Activated CD4-positive, alpha-beta T cell treated with anti-CD3 and anti-CD28 coated beads, Interleukin-2, Interleukin-6, amounts not matched to agents 100 ng/mL and 50 ng/mL, durations not matched to agents 16 hours and 8 hours (primary cell): Measurements from ENCODE around the gene DNAAF8.

Source experiments
- DNase-seq: peaks from one replicate; pipeline ENCODE4 v3.0.0-alpha.2; 2020

DNAAF8 gene

DNA sequence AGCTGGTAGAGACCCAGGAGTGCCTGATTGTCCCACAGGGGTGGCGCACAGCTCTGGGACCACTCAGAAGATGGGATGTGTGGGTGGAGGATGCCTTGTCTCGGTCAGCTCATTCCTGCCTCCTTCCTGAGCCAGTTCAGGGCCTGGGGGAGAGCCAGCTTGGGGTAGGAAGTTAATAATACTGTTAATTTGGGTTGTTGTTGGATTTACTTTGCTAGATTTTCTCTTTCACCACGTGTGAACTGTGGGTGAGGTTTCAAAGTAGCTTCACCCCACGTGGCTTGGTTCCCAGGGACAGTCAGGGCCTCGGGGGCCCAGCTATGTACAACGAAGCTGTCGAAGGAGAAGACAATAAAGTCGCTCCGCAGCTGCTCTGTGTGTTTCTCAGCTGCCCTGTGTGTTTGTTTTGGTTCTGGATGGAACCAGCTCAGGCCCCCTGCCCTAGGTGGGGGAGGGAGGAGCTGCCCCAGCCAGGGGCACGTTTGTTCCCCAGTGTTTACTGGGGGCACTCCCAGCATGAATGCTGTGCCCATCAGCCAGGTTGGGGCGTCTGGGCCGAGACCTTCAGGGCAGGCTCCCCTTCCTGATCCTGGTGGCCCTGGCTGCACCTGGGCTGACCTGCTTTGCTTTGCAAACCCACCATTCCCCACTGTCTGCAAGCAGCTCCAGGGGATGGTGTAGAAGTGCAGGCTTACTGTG lies 38.7 kb upstream of the DNAAF8 start:
- DNase-seq: no peak

DNA sequence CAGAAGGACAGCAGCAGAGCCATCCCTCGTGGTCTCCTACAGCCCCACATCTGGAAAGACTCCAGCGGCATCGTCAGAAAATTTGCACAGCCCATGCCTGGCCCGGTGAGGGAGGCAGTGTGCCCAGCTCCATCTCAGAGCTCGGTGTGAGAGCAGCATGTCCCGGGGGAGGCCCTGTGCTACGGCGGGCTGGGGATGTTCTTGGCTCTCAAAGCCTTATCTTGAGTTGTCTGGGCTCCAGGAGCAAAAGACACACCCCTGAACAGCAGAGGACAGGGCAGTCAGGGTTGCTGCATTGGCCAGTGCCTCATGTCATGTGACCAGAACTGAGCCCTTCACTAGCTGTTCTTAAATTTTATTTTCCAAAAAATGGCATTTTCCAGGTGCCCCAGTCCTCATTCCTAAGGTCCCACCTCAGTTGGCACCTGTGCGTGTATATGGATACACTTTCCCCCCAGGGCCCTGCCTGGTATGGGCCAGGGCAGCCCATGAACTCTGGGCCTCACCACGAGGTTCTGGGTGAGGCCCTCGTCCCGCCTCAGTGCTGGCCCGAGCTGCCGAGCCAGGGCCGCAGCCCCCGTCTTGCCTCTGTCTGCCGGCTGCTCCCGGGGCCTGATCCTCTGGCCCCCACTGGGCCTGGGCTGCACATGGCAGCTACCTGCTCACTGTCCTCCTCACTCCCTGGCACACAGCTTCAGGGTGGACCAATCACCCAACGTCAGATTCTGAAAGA lies 38.0 kb upstream of the DNAAF8 start:
- no peak for DNase-seq

DNA sequence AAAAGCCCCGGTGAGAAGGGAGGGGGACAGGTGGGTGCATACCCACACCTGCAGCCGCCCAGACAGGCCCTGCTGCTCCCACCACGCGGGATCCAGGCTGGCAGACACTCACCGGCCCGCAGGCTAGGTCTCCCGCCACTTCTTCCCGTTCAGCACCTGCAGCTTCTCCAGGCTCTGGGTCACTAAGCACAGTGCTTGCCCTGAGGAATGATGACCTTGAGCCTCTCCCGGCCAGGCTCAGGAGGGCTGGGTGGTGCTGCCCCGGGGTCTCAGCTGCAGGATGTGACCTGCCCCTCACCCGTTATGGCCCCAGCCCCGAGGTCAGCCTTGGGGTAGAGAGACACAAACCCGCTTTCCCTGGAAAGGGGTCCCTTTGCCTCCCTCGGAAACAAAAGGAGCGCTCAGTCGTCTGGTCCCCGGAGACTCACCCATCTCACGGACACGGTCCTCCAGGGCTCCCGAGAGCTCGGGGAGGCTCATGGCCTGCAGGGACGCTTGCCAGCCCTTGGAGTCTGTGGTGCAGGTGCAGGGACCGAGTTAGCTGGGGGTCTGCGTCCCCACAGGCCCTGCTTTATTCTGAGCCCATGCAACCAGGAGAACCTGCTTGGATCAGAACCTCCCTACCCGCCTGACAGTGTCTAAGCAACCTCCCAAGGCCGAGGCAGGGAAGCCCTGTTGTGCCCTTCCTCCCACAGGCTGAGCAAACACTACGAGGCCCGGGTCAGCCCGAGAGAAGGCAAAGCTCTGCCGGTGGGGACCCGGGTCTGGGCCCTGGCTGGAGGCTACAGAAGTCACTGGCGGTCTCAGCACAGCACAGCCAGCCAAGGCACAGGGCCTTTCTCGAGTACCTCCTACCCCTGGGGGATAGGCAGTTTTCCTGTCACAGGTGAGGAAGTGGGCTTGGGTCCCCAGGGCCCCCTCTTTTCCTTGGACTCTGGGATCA lies 37.2 kb upstream of the DNAAF8 start:
- DNase-seq: no peak

DNA sequence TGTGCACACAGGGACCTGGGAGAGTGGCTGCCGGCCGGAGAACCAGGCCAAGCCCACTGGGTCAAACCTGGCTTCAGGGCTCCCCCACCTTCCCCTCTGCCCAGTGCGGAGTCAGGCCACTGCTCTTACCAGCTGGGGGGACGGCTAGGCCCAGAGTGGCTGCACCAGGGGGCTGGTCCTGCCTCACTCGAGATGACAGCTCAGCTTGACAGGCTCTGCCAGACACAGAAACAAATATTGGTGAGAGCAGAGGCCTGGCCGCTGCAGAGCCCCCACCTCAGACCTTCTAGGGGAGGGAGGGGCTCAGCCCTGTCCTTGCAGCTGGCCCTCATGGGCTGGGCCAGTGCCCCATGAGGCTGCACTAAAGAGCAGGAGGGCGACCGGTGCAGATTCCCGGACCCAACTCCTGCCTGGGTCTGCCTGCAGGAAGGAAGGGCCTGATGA lies 36.5 kb upstream of the DNAAF8 start:
- DNase-seq: no peak

DNA sequence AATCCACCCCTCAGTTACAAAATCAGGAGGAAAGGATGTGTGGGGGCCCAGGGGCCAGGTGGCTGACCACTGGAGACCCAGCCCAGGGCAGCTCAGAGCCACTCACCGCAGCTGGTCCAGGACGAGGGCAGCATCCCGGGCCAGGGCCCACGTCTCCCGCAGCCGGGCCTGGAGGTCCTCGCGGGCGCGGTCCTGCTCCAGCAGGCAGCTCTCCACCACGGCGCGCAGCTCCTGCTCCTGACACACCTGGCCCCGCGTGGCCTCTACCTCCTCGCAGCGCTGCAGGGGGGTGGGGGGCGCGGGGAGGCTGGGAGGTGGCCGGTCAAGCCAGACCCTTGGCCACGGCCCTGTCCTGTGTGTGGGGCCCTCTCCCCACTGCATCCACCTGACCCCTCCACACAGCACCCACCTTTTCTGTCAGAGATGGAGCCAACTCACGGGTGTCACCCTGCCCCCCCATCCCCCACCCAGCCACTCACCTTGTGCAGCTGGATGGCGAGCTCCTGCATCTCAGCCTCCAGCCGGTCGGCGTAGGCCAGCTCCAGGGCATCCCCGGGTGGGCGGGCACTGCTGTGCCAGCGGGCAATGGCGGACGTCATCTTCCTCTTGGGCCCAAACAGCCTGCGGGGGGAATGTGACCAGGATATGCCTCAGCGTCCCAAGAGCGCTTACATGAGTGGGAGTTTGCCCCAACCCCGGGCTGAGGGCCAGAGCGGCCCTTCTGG lies 35.9 kb upstream of the DNAAF8 start:
- no peak for DNase-seq

DNA sequence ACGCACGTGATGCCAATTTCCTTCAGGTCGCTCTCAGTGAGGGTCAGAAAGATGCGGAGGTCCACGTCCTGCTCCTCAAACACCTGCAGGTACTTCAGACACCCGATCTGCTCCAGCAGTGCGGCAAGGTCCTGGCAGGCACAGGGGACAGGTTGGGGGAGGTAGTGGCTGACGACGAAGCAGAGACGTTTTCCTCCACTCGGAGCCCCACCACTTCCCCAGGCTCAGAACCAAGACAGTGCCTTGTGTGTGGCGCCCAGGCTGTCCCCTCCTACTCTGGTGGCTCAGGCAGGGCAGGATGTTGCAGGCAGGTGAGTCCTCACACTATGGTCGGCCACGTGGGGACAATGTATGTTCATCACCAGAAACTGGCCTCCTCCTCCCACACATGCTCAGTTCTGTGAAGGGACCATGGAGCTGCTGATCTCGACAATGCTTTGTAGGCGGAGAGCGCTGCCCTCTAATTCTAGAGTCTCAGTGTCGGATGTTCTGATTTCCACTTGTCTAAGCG lies 35.2 kb upstream of the DNAAF8 start:
- no peak for DNase-seq

DNA sequence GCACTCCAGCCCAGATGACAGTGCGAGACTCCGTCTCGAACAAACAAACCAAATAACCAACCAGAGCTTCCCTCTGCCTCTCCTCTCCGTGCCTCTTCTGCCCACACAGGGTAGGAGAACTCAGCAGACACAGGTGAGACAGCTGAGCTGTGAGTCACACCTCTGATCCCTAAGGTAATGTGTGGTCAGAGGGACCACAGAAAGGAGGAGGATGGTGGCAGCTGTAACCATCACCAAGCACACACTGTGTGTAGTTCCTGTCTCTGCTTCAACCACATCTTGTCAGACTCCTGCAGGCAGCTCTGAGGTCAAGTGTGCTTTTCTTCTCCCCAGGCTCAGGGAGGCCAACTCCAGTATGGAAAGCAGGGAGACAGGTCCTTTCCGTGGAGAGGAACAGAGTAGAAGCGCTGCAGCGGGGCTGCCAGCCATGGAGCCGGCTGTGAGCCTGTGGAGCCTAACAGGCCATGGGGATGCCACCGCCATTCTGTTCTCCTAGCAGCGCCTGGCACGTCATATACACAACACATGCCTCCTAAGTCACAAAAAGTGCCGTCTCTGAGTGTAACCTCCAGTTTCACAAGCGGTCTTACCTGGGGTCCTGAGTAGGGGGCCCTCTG lies 33.8 kb upstream of the DNAAF8 start:
- DNase-seq: no peak

DNA sequence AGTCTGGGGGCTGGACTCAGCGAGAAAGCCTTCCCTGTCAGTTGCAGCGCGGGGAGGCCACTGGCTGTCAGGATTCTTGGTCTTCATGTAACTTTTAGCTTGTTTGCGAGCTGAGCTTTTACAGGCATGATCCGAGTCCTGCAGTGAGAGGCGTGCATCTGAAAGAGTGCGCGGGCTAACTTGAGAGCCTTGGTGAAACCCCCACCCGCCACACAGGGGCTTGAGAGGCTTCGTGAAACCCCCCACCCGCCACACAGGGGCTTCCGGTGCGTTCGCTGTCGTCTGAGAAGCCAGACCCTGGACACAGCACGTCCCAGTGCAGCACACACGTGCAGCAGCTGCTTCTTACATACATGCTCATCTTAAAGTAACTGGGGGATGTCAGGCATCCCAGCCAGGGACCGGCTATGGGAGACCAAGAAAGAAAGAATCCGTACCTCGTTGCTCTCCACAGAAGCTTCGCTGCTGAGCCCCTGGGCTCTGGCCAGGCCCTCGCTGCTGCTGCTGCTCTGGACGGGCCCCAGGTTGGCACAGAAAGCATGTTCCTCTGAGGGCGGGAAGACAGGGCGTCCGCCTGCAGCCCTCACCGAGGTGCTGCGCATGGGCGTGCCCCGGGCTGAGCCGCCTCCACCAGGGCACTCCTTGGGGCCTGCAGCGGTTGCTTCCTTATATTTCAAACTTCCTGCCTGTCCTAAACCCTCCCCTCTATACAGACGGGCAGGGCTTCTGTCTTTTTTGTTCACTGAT lies 33.2 kb upstream of the DNAAF8 start:
- no peak for DNase-seq

DNA sequence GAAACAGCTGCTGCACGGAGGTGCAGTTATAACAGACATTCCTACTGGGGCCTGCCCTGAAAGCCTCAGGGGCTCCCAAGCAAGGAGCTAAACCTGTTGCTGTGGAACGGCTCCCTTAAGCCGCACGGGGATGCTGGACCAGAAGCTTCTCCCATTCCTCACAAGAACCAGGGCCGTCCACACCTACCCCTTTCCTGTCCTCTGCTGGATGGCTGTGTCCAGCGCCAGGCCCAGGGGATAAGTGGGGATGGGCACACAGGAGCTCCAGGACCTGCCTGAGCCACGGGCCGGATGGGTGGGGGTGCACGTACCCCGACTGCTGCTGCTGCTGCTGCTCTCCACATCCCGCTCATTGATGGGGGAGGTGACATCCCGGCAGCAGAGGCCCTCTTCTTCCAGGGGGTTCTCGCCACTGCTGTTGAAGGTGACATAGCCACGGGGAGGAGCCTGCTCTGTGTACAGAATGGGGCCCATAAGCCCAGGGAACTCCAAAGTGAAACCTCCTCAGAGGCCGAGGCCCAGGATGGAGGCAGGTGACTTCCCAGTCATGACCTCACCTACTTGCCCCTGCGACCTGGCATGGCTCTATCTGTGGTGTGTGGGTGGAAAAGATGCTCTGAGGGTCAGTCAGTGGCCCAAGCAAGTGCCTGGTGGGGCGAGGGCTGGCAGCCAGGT lies 32.4 kb upstream of the DNAAF8 start:
- DNase-seq: no peak

DNA sequence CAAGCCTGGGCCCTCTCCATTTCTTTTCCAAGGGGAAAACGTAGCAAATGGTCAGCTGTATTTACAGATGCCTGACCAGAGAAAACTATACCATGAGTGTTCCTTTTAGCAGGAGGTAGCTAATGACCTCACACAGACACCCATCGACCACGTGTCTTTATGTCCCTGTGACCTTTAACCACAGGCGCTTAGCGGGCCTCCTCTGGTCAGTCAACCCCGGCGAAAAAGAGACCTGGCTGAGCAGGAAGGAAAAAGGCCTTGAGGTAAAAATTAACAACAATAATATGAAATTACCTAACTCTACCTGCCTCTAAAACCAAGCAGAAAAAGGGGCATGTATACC lies 31.9 kb upstream of the DNAAF8 start:
- no peak for DNase-seq

DNA sequence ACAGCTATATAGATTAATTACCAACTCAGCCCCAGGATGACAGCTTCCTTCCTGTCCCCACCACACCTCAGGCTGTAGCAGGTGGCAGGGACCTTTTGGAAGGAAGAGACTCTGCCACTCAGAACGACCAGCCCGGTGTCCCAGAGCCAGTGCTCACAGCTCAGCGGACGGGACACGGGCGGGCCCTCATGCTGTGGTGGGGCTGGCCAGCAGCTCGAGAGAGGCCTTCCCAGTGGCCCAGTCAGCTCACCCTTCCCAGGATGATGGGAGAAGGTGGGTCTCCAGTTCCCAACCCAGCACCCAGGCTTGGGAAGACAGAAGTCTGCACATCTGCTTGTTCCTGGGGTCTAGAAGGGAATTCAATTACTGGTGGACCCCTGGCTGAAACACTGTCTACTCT lies 30.4 kb upstream of the DNAAF8 start:
- DNase-seq: no peak

DNA sequence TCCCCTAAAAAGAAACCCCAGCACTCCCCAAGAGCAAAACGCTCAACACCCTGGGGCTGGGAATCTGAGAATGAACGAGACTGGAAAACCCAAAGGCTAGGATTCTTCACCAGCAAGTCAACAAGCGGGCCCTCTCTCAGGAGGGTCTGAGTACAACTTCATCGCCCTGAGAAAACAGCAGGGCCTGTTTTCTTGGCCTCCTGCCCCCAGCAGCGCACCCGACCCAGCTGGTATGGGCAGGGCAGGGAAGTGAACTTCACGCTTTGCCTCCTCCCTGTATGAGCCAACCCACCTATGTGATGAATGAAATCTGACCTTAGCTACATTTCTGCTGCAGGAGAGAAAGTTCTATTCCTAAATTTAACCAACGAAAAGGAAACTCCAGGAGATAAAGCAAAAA lies 29.8 kb upstream of the DNAAF8 start:
- DNase-seq: no peak

DNA sequence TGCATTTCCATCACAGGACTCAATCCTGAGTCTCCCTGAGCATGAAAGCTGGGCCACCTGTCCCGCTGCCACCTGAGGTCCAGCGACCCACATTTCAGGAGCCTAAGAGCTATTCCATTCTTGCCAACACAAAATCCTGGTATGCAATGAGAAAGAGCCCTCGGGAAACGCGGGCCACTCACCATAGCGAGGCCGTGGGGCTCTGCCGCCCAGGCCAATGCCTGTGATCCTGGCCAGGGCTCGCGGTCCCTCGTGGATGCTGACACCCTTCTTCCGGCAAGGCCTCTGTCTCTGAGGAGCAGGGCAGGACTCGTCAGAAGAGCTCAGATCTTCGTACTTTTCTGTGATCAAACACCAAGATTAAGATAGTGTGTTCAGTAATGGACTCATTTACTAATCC lies 29.4 kb upstream of the DNAAF8 start:
- DNase-seq: no peak

DNA sequence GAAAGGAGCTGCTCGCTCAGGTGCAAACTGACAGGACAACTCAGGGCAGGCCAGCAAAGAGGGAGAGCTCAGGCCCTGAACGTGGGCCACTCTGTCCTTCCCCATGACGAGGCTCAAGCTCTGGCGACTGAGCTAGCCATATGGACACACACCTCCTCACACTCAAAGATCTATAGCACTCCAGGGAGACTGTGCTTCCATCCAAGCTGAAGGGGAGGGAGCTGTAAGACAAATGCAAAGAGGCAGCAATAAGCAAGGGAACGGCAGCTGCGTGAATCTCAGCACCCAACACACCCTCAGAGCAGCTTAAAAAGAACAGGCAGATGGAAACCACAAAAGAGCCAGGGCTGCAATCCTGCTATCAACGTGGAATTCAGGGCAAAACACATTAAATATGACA lies 27.5 kb upstream of the DNAAF8 start:
- no peak for DNase-seq

DNA sequence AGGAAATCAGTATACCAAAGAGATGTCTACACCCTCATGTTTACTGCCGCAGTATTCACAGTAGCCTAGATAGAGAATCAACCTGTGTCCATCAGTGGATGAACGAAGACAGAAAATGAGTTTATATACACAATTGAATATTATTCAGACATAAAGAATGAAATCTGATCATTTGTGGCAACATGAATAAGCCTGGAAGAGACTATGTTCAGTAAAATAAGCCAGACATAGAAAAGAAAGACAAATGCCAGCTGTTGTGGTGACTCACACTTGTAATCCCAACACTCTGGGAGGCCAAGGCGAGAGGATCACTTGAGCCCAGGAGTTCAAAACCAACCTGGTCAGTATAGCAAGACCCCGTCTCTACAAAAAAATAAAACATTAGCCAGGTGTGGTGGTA lies 24.9 kb upstream of the DNAAF8 start:
- no peak for DNase-seq

DNA sequence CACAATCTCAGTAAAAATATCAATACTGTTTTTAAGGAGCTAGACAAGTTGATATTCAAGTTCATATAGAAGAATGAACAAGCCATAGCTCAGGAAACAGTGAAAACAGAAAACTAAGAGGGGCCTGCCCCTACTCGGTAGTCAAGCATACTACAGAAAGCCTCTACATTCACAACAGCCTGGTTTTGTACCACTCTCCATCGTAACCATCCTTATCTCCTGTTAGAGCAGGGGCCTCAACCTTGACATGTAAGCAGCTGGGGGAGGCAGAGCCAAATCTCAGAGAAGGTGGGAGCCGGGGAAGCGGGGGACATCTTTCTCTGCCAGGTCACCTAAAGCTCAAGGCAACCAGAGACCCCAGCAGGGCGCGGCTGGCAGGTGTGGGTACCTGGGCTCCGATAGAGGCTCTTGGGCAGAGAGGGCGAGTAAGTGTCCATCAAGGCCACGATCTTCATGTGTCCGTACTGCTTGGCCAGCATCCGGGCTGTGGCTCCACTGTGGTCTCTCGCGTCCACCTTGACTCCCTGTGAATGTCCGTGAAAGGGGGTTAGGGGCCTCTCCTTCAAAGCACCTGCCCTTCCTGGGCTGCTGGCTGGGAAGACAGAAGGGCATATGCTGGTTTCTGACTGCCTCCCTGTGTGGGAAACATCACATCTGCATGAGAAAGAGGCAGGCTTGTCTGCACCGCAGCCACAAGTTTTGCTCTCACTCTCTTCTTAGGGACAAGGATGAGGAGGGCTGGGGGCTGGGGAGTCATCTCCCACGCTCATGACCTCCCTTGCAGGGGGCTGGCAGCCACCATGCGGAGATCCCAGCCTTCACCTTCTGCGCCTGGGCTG lies 20.5 kb upstream of the DNAAF8 start:
- DNase-seq: no peak

DNA sequence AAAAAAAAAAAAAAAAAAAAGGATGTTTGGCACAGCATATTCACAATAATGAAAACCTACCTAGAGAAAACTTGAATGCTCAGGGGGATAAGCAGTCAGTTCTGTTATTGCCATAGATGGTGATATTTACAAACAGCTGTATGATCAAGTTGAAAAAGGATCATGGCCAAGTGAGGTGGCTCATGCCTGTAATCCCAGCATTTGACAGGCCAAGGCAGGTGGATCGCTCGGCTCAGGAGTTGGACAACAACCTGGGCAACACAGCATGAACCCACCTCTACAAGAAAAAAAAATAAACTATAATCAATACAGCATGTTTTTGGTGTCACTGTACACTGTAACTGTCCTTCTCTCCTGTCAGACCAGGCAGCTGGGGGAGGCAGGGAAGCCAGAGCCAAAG lies 19.3 kb upstream of the DNAAF8 start:
- DNase-seq: no peak

DNA sequence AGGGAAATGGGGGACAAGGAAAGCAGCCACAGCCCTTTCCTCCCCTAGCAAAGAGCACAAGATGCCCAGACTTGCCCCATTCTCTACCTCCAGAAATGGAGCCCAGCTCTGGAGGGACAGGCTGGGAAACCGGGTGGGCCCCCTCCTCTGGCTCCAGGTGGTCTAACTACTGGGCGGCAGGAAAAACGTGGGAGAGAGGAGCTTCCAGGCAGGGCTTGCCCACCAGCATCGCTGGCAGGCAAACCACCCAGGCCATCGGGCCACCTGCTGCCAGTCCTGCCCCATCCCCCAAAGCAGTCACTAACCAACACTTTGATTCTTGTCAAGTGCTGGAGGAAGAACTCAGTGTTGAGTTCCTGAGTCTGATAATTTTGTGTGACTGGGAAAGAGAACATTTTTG lies 15.9 kb upstream of the DNAAF8 start:
- DNase-seq: no peak

DNA sequence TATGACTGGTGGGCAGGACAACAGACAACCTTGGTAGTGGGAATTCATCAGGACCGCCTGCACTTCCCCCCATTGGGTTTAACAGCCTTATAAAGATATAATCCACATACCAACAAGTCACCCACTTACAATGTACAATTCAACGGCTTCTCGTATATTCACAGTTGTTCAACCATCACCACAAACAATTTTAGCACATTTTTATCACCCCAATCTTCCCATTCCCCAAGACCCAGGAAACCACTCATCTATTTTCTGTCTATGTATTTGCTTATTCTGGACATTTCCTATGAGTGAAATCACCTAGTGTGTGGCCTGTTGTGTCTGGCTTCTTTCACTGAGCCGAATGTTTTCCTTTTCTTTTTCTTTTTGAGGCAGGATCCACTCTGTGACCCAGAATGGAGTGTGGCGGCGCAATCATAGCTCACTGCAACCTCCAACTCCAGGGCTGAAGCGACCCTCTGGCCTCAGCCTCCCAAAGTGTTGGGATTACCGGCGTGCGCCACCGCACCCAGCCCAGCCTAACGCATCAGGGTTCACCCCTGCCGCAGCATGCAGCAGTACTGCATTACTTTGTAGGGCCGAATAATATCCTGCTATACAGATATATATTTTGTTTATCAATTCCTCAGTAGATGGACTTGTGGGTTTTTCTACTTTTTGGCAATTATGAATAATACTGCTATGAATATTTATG lies 11.1 kb upstream of the DNAAF8 start:
- DNase-seq: no peak
